ENCODE data around the gene FARSB.

FARSB gene

GRCh38 chr2:222548992-222549391 is 106.9 kb downstream of the FARSB start:
- DNase-seq (ENCODE audit: low read depth) = no peak

GRCh38 chr2:222547083-222547482 is 108.8 kb downstream of the FARSB start:
- no peak for DNase-seq (ENCODE audit: low read depth)

- DNase-seq (ENCODE audit: low read depth) = no peak
Observed at GRCh38 chr2:222545823-222546795, 109.8 kb downstream of the FARSB start.

- DNase-seq (ENCODE audit: low read depth) = no peak
Observed at GRCh38 chr2:222544661-222545060, 111.2 kb downstream of the FARSB start.

- DNase-seq (ENCODE audit: low read depth) = no peak
Observed at GRCh38 chr2:222538535-222538934, 117.4 kb downstream of the FARSB start.

- no peak for DNase-seq (ENCODE audit: low read depth)
Observed at GRCh38 chr2:222535477-222535876, 120.4 kb downstream of the FARSB start.

- no peak for DNase-seq (ENCODE audit: low read depth)
Observed at GRCh38 chr2:222532315-222532714, 123.6 kb downstream of the FARSB start.

- DNase-seq (ENCODE audit: low read depth) = no peak
Observed at GRCh38 chr2:222526480-222527277, 129.2 kb downstream of the FARSB start.

- no peak for DNase-seq (ENCODE audit: low read depth)
Observed at GRCh38 chr2:222525811-222526210, 130.1 kb downstream of the FARSB start.

- no peak for DNase-seq (ENCODE audit: low read depth)
Observed at GRCh38 chr2:222523783-222524544, 131.9 kb downstream of the FARSB start.

GRCh38 chr2:222522082-222522481 is 133.8 kb downstream of the FARSB start:
- DNase-seq (ENCODE audit: low read depth) = no peak

GRCh38 chr2:222521099-222521498 is 134.8 kb downstream of the FARSB start:
- no peak for DNase-seq (ENCODE audit: low read depth)
